Myocyte (in vitro differentiated cells): Measurements from ENCODE around the gene RPS27. TPM values are rescaled to one million over a fixed set of nuclear protein-coding genes. Genes with fewer than 3 reads are reported as not detected.

Experiments used
- DNase-seq: peaks from one replicate; pipeline ENCODE4 v3.0.0-alpha.2; 2012; ENCODE audit warnings: low read depth
- polyA plus RNA-seq: library from polyadenylated mRNA; unstranded; fragments of >200 nt; gene quantifications from one replicate; pipeline ENCODE4 v1.2.1, GENCODE V29; 2012; ENCODE audit warnings: missing spikeins
- total RNA-seq: library from RNA; depleted of rRNA; stranded (reverse); fragments of >200 nt; gene quantifications from 2 replicates; pipeline ENCODE4 v1.2.3, GENCODE V29; 2014

RPS27 gene
- total RNA-seq, result 935 and 1,278 TPM in 2 replicates
- 3,125 TPM for polyA plus RNA-seq

DNA sequence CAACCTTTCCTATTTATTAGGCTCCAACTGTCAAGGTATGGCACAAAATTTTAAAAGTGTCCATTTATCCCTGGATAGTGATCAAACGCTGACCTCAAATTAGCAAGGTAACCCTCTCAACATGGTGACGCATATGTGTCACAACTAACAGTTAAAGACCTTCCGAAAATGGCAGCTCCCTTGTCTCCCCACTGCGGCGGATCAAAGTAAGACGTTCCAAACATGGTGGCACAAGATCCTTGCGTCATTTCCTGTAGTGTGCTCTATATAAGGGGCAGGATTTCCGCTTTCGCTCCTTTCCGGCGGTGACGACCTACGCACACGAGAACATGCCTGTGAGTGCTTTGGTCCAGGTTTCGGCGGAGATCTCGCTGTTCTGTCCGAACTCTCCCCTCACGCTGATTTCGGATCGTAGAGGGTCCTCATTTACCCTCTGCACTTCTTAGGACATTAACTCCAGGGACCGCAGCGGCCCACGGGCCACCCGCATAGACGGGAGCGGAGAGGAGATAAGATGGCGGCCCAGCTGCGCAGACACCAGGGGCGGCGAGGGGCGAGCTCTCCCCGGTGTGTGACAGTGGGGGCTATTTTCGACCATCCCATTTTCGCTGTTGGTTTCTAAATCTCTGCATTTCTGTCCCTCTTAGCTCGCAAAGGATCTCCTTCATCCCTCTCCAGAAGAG, at the start of gene RPS27:
TSS of gene RPS27 (plus strand) at position 295 of the 683 bp plus-strand sequence. CDS start at position 330, 35 bp downstream.
- peak; percentile 99 for DNase-seq

GRCh38 chr1:153941826-153942725, 48.5 kb upstream of the RPS27 start:
- no peak for DNase-seq

DNA sequence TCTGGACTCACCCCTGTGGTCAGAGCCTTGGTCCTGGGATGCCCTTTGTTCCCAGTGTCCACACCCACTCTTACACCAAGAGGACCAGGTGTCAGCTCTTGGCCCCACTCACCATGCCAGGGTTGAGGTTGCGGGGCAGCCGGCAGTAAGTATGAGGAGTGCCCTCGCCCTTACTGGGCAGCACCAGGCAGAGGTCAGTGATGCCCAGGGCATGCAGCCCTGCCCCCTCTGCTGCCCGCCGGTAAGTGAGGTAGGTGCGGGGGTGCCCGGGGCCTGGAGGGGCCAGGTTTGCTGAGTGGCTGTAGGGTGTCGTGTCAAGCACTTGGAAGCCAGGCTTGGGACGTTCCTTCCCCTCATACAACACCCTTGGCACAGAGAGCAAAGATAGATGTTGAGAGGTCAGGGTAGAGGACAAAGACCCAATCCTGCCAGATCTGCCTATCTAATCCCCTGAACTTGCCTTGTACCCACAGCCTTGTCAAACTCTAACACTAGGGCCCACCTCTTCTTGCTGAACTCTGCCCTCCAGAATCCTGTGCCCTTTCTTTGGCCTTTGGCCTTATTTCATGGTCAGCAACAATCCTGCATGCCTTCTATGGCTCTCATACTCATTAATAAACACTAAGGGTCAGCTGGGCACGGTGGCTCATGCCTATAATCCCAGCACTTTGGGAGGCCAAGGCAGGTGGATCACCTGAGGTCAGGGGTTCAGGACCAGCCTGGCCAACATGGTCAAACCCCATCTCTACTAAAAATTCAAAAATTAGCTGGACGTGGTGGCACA, 47.6 kb upstream of the RPS27 start:
- no peak for DNase-seq

GRCh38 chr1:153944005-153944826, 46.3 kb upstream of the RPS27 start:
- no peak for DNase-seq

GRCh38 chr1:153944827-153945117, 45.8 kb upstream of the RPS27 start:
- no peak for DNase-seq

- peak; percentile 71 for DNase-seq
Measured at GRCh38 chr1:153945131-153945794, 45.3 kb upstream of the RPS27 start.

DNA sequence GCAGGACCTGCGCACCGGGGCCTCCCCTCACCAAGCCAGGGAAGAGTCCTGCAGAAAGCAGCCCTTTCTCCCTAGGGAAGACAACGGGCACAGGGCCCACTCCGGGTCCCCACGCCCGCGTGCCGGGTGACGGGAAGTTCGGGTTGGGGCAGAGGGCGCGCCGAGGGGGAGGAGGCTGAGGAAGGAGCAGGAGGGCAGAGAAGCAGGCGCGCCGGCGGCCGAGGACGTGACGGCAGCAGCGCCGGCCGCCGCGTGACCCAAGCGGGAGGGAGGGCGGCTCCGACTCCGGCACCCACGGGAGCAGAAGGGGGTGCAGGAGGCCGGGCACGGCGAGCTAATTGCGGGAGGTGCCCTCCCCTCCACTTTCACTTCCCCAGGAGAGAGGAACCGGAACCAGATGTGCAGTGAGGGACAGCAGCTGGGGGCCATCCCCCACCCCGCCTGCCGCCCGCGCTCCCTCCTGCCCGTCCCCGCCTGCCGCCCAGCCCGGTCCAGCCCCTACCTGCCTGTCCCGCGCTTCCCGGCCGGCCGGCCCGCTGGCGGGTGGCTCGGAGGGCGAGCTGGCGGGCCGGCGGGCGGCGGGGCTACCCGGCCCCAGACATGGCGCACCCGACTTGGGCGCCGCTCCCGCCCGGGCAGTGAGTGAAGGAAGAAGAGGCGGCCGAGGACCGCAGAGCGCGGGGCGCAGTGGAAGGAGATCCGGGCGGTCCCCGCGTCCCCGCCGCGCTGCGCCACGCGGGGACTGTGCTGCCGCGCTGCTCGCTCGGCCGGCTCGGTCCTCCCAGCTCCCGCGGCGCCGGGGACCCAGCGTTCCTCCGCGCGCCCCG, 44.6 kb upstream of the RPS27 start:
- peak; percentile 65 for DNase-seq

DNA sequence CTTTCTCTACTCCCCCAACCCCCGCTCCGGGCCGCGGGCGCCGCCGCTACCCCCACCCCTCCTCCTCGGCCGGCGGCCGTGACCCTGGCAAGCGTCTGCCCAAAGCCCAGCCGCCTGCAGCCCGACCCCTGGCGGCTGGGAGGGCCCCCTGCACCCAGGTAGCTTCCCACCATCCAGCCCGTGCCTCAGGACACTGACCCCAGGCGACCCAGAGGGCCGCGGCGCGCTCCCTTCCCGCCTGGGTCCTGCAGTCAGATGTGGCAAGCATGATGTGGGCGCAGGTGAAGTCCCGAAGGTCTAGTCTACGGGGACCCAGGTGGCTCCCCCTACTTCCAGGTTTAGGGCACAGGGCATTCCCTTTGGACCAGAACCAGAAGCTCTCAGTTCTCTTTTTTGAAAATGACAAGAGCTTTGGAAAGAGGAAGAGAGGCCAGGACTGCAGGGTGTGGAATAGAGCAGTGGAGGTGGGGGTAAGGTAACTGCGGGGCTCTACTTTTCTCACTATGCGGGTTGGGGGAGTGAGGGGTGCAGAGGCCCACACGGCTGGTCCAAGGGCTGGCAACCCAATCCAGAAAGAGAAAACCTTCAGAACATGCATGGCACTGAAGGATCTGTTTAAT, 43.8 kb upstream of the RPS27 start, which contains the start of gene DENND4B:
TSS of gene DENND4B (minus strand) at position 97 of the 620 bp plus-strand sequence. CDS start 2,344 bp downstream, outside the sequence.
- peak; percentile 84 for DNase-seq

DNA sequence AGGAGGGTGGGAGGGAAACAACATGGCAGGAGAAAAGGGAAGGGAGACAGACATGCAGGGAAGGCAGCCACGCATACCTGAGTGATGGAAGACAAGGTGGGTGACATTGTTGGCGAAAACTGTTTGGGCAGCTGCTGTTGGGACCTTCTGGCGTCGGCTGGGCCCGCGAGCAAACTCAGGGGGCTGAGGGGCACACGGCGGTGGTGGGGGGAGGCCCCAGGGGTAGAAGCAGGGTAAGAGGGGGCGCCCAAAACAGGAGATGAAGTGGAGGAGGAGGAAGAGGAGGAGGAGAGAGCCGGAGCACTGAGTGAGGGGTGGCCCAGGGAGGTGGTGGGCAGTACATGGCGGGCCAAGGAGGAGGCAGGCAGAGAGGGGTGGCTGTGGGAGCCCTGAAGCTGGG, 39.4 kb upstream of the RPS27 start:
- no peak for DNase-seq

- no peak for DNase-seq
Measured at GRCh38 chr1:153951801-153952200, 38.8 kb upstream of the RPS27 start.

DNA sequence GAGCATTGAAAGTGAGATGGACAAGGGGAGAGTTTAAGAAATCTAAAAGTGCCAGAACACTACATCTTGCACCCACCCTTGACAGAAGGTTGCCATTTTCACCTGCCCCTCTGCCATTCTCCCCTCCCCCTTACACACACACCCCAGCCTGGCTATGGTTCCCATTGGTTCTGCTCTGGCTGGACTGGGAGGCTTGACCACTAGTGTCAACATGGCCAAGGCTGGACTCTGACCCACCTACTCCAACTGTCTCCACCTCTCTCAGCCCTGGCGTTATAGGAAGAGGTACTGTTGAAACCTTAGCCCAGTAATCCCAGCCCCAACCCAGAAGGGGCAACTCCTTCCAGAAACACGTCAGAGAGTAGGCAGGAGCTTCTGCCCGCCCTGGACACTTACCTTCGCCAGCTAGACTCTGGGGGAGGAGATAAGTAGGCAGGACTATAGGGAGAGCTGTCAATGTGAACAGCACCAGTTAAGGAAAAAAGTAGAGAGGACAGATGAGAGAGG, 36.6 kb upstream of the RPS27 start:
- no peak for DNase-seq

DNA sequence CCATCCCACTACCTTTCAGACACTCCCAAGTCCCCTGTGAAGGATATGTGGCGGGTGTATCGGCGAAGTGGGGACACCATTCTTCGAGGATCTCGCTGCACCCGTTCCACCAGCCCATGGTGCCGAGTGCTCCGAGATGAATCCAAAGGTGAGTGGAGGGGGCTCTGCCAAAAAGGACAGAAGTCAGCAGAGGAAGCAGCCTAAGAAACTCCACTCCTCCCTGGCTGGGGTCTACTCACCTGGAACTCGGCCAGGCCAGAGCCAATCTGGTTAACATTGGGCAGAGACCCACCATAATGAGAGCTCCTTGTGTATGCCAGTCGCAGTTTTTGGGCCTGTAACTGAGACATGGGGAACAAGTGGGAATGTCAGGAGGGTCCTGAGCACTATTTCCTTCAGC, 35.7 kb upstream of the RPS27 start:
- DNase-seq, result no peak

DNA sequence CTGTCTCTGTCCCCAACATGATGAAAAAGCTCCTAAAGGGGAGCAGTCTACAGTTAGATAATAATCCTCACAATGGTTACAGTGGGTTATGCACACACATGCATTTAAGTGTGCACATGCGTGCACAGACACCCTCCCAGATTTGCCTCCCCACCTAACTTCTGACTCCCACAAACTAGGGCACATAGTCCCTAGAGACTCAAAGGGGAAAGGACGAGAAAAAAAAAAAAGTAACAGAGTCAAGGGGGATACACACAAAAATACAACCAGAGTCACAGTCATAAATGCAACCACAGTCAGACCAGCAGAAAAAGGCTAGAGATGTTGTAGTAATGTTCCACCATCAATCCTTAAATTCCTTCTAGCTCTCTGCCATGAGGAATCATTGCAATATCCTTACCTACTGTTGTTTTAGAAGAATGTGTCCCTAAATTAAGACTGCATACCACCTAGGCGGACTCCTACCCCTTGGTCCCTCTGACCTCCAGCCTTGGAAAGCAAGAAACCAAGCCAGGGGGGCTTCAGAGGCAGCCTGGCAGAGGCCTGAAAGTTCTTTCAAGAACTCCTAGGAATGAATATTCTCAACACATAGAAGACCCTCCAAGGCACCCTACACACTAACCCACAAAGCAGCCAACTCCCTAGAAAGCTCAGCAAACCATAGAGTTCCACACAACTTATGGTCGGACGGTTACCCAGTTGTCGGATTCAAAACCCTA, 33.4 kb upstream of the RPS27 start:
- no peak for DNase-seq

DNA sequence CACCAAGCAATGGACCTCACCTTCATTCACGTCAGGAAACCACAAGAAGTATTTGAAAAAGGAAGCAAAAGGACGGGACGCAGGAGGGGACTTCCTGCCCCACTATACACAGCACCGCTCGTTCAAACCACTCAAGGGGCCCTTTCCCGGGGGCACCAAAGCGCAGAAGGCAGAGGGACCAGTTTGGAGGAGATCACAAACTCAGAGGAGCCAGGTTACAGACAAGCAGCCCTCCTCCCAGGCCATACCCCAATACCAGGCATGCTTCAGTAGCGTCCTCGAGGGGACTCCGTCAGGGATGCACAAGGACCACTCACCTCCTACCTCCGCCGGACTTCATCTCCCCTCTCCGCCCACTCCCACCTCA, 32.8 kb upstream of the RPS27 start:
- no peak for DNase-seq

GRCh38 chr1:153958111-153958960, 32.2 kb upstream of the RPS27 start, which contains the start of gene CRTC2:
Gene CRTC2, minus strand, starts transcription at chr1:153958612. Its CDS starts 115 bp downstream, at chr1:153958497.
- peak; percentile 99 for DNase-seq

DNA sequence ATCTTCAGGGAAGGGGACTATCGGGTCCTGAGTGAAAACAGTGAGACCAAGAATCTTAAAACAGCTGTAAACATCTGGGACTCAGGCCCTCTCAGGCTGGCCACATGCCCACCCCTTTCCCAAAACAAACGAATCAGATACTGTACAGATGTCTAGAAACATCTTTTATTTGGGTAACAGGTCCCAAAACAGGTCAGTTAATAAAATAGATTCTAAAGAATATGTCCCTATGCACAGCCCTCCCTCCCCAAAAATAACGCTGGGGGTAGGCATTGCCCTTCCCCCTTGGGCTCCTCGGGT, 31.7 kb upstream of the RPS27 start:
- no peak for DNase-seq

- no peak for DNase-seq
Measured at GRCh38 chr1:153959454-153959853, 31.1 kb upstream of the RPS27 start.
